ENCODE measurements around the gene FIZ1.

The FIZ1 gene

GRCh38 chr19:55621673-55622231, 22.4 kb upstream of the FIZ1 start:
- peaks cover 13% of the 10 kb centered on the region for H3K36me3 ChIP-seq (ENCODE audit: control insufficient read depth, insufficient read depth, low read length)
- H3K9me3 ChIP-seq (ENCODE audit: control insufficient read depth, low read length) = no peaks in the 10 kb centered on the region
- H3K27me3 ChIP-seq (ENCODE audit: control insufficient read depth, insufficient read depth, low read length, poor library complexity, severe bottlenecking) = no peaks in the 10 kb centered on the region
- H3K4me3 ChIP-seq (ENCODE audit: insufficient read depth, low read depth, low read length) = no peak overlapping the region
- H3K27ac ChIP-seq (ENCODE audit: insufficient read depth, low read depth, low read length, poor library complexity, severe bottlenecking) = no peak overlapping the region
- H3K4me1 ChIP-seq (ENCODE audit: control insufficient read depth, insufficient read depth, low read length) = no peaks in the 10 kb centered on the region
- WGBS, 2 experiments = 96 to 97% methylated on average over 55 of the region's 55 CpGs

GRCh38 chr19:55621205-55621672, 21.9 kb upstream of the FIZ1 start:
- 94 to 96% methylated on average over 9 of the region's 9 CpGs for WGBS, 2 experiments
- peaks cover 13% of the 10 kb centered on the region for H3K36me3 ChIP-seq (ENCODE audit: control insufficient read depth, insufficient read depth, low read length)
- H3K9me3 ChIP-seq (ENCODE audit: control insufficient read depth, low read length) = no peaks in the 10 kb centered on the region
- H3K27ac ChIP-seq (ENCODE audit: insufficient read depth, low read depth, low read length, poor library complexity, severe bottlenecking) = no peak overlapping the region
- H3K27me3 ChIP-seq (ENCODE audit: control insufficient read depth, insufficient read depth, low read length, poor library complexity, severe bottlenecking) = no peaks in the 10 kb centered on the region
- no peak overlapping the region for H3K4me3 ChIP-seq (ENCODE audit: insufficient read depth, low read depth, low read length)
- no peaks in the 10 kb centered on the region for H3K4me1 ChIP-seq (ENCODE audit: control insufficient read depth, insufficient read depth, low read length)

- no peak overlapping the region for H3K27ac ChIP-seq (ENCODE audit: insufficient read depth, low read depth, low read length, poor library complexity, severe bottlenecking)
- H3K27me3 ChIP-seq (ENCODE audit: control insufficient read depth, insufficient read depth, low read length, poor library complexity, severe bottlenecking) = no peaks in the 10 kb centered on the region
- 97 to 98% methylated on average over 11 to 12 of the region's 12 CpGs for WGBS, 2 experiments
- no peaks in the 10 kb centered on the region for H3K9me3 ChIP-seq (ENCODE audit: control insufficient read depth, low read length)
- no peaks in the 10 kb centered on the region for H3K4me1 ChIP-seq (ENCODE audit: control insufficient read depth, insufficient read depth, low read length)
- no peak overlapping the region for H3K4me3 ChIP-seq (ENCODE audit: insufficient read depth, low read depth, low read length)
- H3K36me3 ChIP-seq (ENCODE audit: control insufficient read depth, insufficient read depth, low read length) = peaks cover 13% of the 10 kb centered on the region
Measured at GRCh38 chr19:55620410-55621204, 21.3 kb upstream of the FIZ1 start.

GRCh38 chr19:55619286-55619685, 20.0 kb upstream of the FIZ1 start:
- WGBS, 2 experiments = 93 to 94% methylated on average over 3 of the region's 3 CpGs
- Histone ChIP-seq H3K36me3 (ENCODE audit: control insufficient read depth, insufficient read depth, low read length) (peaks cover 18% of the 10 kb centered on the region), H3K9me3 (ENCODE audit: control insufficient read depth, low read length) (no peaks in the 10 kb centered on the region), H3K27ac (ENCODE audit: insufficient read depth, low read depth, low read length, poor library complexity, severe bottlenecking) (no peak overlapping the region), H3K27me3 (ENCODE audit: control insufficient read depth, insufficient read depth, low read length, poor library complexity, severe bottlenecking) (no peaks in the 10 kb centered on the region), H3K4me3 (ENCODE audit: insufficient read depth, low read depth, low read length) (no peak overlapping the region), H3K4me1 (ENCODE audit: control insufficient read depth, insufficient read depth, low read length) (no peaks in the 10 kb centered on the region)

- Histone ChIP-seq H3K9me3 (ENCODE audit: control insufficient read depth, low read length) (no peaks in the 10 kb centered on the region), H3K4me1 (ENCODE audit: control insufficient read depth, insufficient read depth, low read length) (no peaks in the 10 kb centered on the region), H3K4me3 (ENCODE audit: insufficient read depth, low read depth, low read length) (no peak overlapping the region), H3K27ac (ENCODE audit: insufficient read depth, low read depth, low read length, poor library complexity, severe bottlenecking) (no peak overlapping the region), H3K36me3 (ENCODE audit: control insufficient read depth, insufficient read depth, low read length) (peaks cover 18% of the 10 kb centered on the region), H3K27me3 (ENCODE audit: control insufficient read depth, insufficient read depth, low read length, poor library complexity, severe bottlenecking) (no peaks in the 10 kb centered on the region)
- WGBS, 2 experiments = 90 to 97% methylated on average over 4 to 7 of the region's 7 CpGs
Measured at GRCh38 chr19:55618426-55618825, 19.1 kb upstream of the FIZ1 start.

GRCh38 chr19:55617426-55617825, 18.1 kb upstream of the FIZ1 start:
- peaks cover 22% of the 10 kb centered on the region for H3K36me3 ChIP-seq (ENCODE audit: control insufficient read depth, insufficient read depth, low read length)
- 91 to 94% methylated on average over 8 of the region's 8 CpGs for WGBS, 2 experiments
- H3K9me3 ChIP-seq (ENCODE audit: control insufficient read depth, low read length) = no peaks in the 10 kb centered on the region
- no peaks in the 10 kb centered on the region for H3K4me1 ChIP-seq (ENCODE audit: control insufficient read depth, insufficient read depth, low read length)
- H3K27ac ChIP-seq (ENCODE audit: insufficient read depth, low read depth, low read length, poor library complexity, severe bottlenecking) = no peak overlapping the region
- H3K4me3 ChIP-seq (ENCODE audit: insufficient read depth, low read depth, low read length) = no peak overlapping the region
- H3K27me3 ChIP-seq (ENCODE audit: control insufficient read depth, insufficient read depth, low read length, poor library complexity, severe bottlenecking) = no peaks in the 10 kb centered on the region

GRCh38 chr19:55616395-55616875, 17.1 kb upstream of the FIZ1 start:
- WGBS, 2 experiments = 97% methylated on average over 38 of the region's 38 CpGs
- Histone ChIP-seq H3K27me3 (ENCODE audit: control insufficient read depth, insufficient read depth, low read length, poor library complexity, severe bottlenecking) (no peaks in the 10 kb centered on the region), H3K36me3 (ENCODE audit: control insufficient read depth, insufficient read depth, low read length) (peaks cover 22% of the 10 kb centered on the region), H3K4me1 (ENCODE audit: control insufficient read depth, insufficient read depth, low read length) (no peaks in the 10 kb centered on the region), H3K4me3 (ENCODE audit: insufficient read depth, low read depth, low read length) (no peak overlapping the region), H3K9me3 (ENCODE audit: control insufficient read depth, low read length) (no peaks in the 10 kb centered on the region), H3K27ac (ENCODE audit: insufficient read depth, low read depth, low read length, poor library complexity, severe bottlenecking) (no peak overlapping the region)

- H3K36me3 ChIP-seq (ENCODE audit: control insufficient read depth, insufficient read depth, low read length) = peaks cover 16% of the 10 kb centered on the region
- 97% methylated on average over 88 of the region's 88 CpGs for WGBS, 2 experiments
- no peak overlapping the region for H3K27ac ChIP-seq (ENCODE audit: insufficient read depth, low read depth, low read length, poor library complexity, severe bottlenecking)
- no peaks in the 10 kb centered on the region for H3K27me3 ChIP-seq (ENCODE audit: control insufficient read depth, insufficient read depth, low read length, poor library complexity, severe bottlenecking)
- H3K9me3 ChIP-seq (ENCODE audit: control insufficient read depth, low read length) = no peaks in the 10 kb centered on the region
- H3K4me1 ChIP-seq (ENCODE audit: control insufficient read depth, insufficient read depth, low read length) = no peaks in the 10 kb centered on the region
- H3K4me3 ChIP-seq (ENCODE audit: insufficient read depth, low read depth, low read length) = no peak overlapping the region
Measured at GRCh38 chr19:55615543-55616394, 16.5 kb upstream of the FIZ1 start.

GRCh38 chr19:55614711-55615542, 15.6 kb upstream of the FIZ1 start:
- WGBS, 2 experiments = 96 to 97% methylated on average over 95 to 98 of the region's 98 CpGs
- no peaks in the 10 kb centered on the region for H3K4me1 ChIP-seq (ENCODE audit: control insufficient read depth, insufficient read depth, low read length)
- peaks cover 14% of the 10 kb centered on the region for H3K36me3 ChIP-seq (ENCODE audit: control insufficient read depth, insufficient read depth, low read length)

More at GRCh38 chr19:55614711-55615542, 15.6 kb upstream of the FIZ1 start:
- H3K27ac ChIP-seq (ENCODE audit: insufficient read depth, low read depth, low read length, poor library complexity, severe bottlenecking) = no peak overlapping the region
- H3K9me3 ChIP-seq (ENCODE audit: control insufficient read depth, low read length) = no peaks in the 10 kb centered on the region
- no peaks in the 10 kb centered on the region for H3K27me3 ChIP-seq (ENCODE audit: control insufficient read depth, insufficient read depth, low read length, poor library complexity, severe bottlenecking)
- no peak overlapping the region for H3K4me3 ChIP-seq (ENCODE audit: insufficient read depth, low read depth, low read length)
